Measurements from ENCODE around the gene CCDC122.

- TF ChIP-seq GABPA (IDR thresholded peaks at IDR 0.05; ENCODE audit: low read depth) (no peak), POLR2AphosphoS5 (IDR thresholded peaks at IDR 0.05; ENCODE audit: low read depth) (no peak)
Measured at GRCh38 chr13:43916828-43917227, 37.3 kb upstream of the CCDC122 start.

Measured in HL-60 (cell line).